GM12878 (cell line): ENCODE measurements around the gene SLC39A13. TPM values are rescaled to one million over a fixed set of nuclear protein-coding genes. Genes with fewer than 3 reads are reported as not detected.

Experiments used
- ATAC-seq: fragments of 200-7000 bp; cut with Tn5 transposase; 3 replicates; pipeline ENCODE4 v1.9.1; 2020; ENCODE audit warnings: mild to moderate bottlenecking, moderate library complexity
- BruUV-seq: library from RNA; stranded (reverse); fragments of 400-500 nt; replicated peaks from 2 replicates; lab custom pipeline; 2021; lab: Mats Ljungman, UMichigan
- CTCF ChIA-PET: fragments of 300-600 bp; sonication (Branson Sonifier 250); formaldehyde crosslinking; extraction: SDS; loops from one replicate; lab custom pipeline; 2021; ENCODE audit warnings: inconsistent platforms; lab: Yijun Ruan, JAX
- POLR2A ChIA-PET: fragments of 350-600 bp; formaldehyde crosslinking; extraction: SDS; loops from one replicate; lab custom pipeline; 2021; ENCODE audit warnings: inconsistent platforms; lab: Charles Lee
- RAD21 ChIA-PET: fragments of 300-600 bp; sonication (Branson Sonifier 250); formaldehyde crosslinking; loops from one replicate; lab custom pipeline; 2023; ENCODE audit warnings: antibody characterized with exemption; ENCODE audit not compliant: unreplicated experiment; lab: Charles Lee
- SMC1A ChIA-PET: fragments of 300-600 bp; sonication (Branson Sonifier 250); formaldehyde crosslinking; loops from one replicate; lab custom pipeline; 2023; ENCODE audit not compliant: unreplicated experiment, uncharacterized antibody; lab: Charles Lee
- DNase-seq: peaks from one replicate; pipeline ENCODE4 v3.0.0-alpha.2; 2011; ENCODE audit warnings: low read depth, low spot score
- FAIRE-seq: peaks from 3 replicates; lab custom pipeline; 2011; peaks lifted over from hg19 to GRCh38; lab: Jason Lieb, UNC
- H2AFZ ChIP-seq: 2 replicates; pipeline ENCODE4 v1.6.0; 2011; ENCODE audit warnings: low read depth, low read length, control low read depth; ENCODE audit not compliant: control insufficient read depth
- H3K27ac ChIP-seq: 2 replicates; pipeline ENCODE4 v1.5.1; 2011; ENCODE audit warnings: control low read depth; ENCODE audit not compliant: control insufficient read depth, insufficient read depth
- H3K27me3 ChIP-seq, 2 experiments: replicated peaks in 1 of 2; 2 replicates each; pipeline versions ENCODE4 v1.6.0 to v1.6.1; 2011; ENCODE audit warnings: low read length in 1 of 2; ENCODE audit not compliant: control insufficient read depth in 2 of 2, insufficient read depth in 2 of 2
- H3K36me3 ChIP-seq, 2 experiments: 2 replicates each; pipeline ENCODE4 v1.5.1; 2011; ENCODE audit warnings: low read length in 1 of 2; ENCODE audit not compliant: control insufficient read depth in 2 of 2, insufficient read depth in 2 of 2
- H3K4me1 ChIP-seq: 2 replicates; pipeline ENCODE4 v1.6.1; 2011; ENCODE audit warnings: mild to moderate bottlenecking, low read length, moderate library complexity, mixed read lengths; ENCODE audit not compliant: control insufficient read depth, insufficient read depth
- H3K4me2 ChIP-seq: 2 replicates; pipeline ENCODE4 v1.6.0; 2011; ENCODE audit warnings: control low read depth; ENCODE audit not compliant: control insufficient read depth, insufficient read depth
- H3K4me3 ChIP-seq: fragments of 200-600 bp; sonication (generic); 2 replicates; pipeline ENCODE4 v1.5.1; 2016
- H3K79me2 ChIP-seq: 2 replicates; pipeline ENCODE4 v1.6.0; 2011; ENCODE audit warnings: low read length; ENCODE audit not compliant: control insufficient read depth, insufficient read depth
- H3K9ac ChIP-seq: 2 replicates; pipeline ENCODE4 v1.8.0; 2011; ENCODE audit warnings: low read length, control low read depth, mixed read lengths; ENCODE audit not compliant: control insufficient read depth, insufficient read depth
- H3K9me3 ChIP-seq: replicated peaks from 3 replicates; pipeline ENCODE4 v1.5.1; 2011; ENCODE audit warnings: mild to moderate bottlenecking, low read length; ENCODE audit not compliant: control insufficient read depth, insufficient read depth
- H4K20me1 ChIP-seq: 2 replicates; pipeline ENCODE4 v1.6.0; 2011; ENCODE audit not compliant: control insufficient read depth, insufficient read depth
- BCL11A ChIP-seq: IDR thresholded peaks from 2 replicates; pipeline ENCODE4 v1.6.1; 2011; ENCODE audit warnings: low read depth, low read length
- CHD1 ChIP-seq: IDR thresholded peaks from 2 replicates; pipeline ENCODE4 v1.6.1; 2012; ENCODE audit warnings: low read depth, low read length, improper control_type of control experiment
- IKZF1 ChIP-seq: fragments of 450-650 bp; conservative IDR thresholded peaks from 2 replicates; pipeline ENCODE4 v1.6.1; 2017; ENCODE audit warnings: antibody characterized with exemption, mild to moderate bottlenecking
- NBN ChIP-seq: fragments of 450-650 bp; IDR thresholded peaks from 2 replicates; pipeline ENCODE4 v1.6.1; 2016
- POLR2A ChIP-seq: IDR thresholded peaks from 2 replicates; pipeline ENCODE4 v1.6.1; 2011; ENCODE audit warnings: low read depth, mild to moderate bottlenecking, low read length
- ZNF24 ChIP-seq: fragments of 450-650 bp; IDR thresholded peaks from 2 replicates; pipeline ENCODE4 v1.6.1; 2017; ENCODE audit warnings: antibody characterized with exemption, mild to moderate bottlenecking
- WGBS: methylation state at CpG from one replicate; pipeline ENCODE4 v1.1.6; 2016; ENCODE audit warnings: low lambda C conversion rate; ENCODE audit not compliant: insufficient replicate concordance, insufficient coverage; ENCODE audit errors: missing lambda C conversion rate; 5-methylcytosine and 5-hydroxymethylcytosine counted together
- in situ Hi-C: fragments of 300-500 bp; cut with MboI; formaldehyde crosslinking; loops from 9 replicates; pipeline ENCODE4 v1.14.3; 2018; ENCODE audit warnings: mixed read lengths
- intact Hi-C: fragments of 100-400 bp; cut with micrococcal nuclease; formaldehyde crosslinking; loops from one replicate; pipeline ENCODE4 v1.14.2; 2022; ENCODE audit not compliant: unreplicated experiment
- polyA plus RNA-seq, 11 experiments: library from polyadenylated mRNA; depleted of rRNA in 4 of 11; unstranded in 6 of 11; stranded (reverse) in 5 of 11; fragments of >200 nt; fragmentation: Nextera tagmentation in 4 of 11; fragmentation: Illumina TruSeq in 1 of 11; extraction: Ambion mirVana in 4 of 11; extraction: Trizol in 1 of 11; gene quantifications; 1 replicate in 1 of 11; 2 replicates in 10 of 11; pipeline versions ENCODE4 v1.2.1 to v1.2.3, GENCODE V29; 2011 to 2016; ENCODE audit warnings: inconsistent platforms in 2 of 11, missing spikeins in 2 of 11, low read depth in 1 of 11
- total RNA-seq, 4 experiments: library from RNA; depleted of rRNA in 3 of 4; stranded (reverse); fragments of >200 nt in 3 of 4; fragmentation: Illumina TruSeq in 1 of 4; extraction: Trizol in 1 of 4; gene quantifications; 2 replicates each; pipeline versions ENCODE4 v1.2.1 to v1.2.3, GENCODE V29; 2013 to 2021
- TF ChIP-seq, protein P1 (sequence below): fragments of 450-650 bp; IDR thresholded peaks from 2 replicates; pipeline ENCODE4 v1.6.1; 2016; ENCODE audit warnings: mild to moderate bottlenecking, moderate library complexity, borderline replicate concordance
- TF ChIP-seq, protein P2 (sequence below): IDR thresholded peaks from 2 replicates; pipeline ENCODE4 v1.6.1; 2012; ENCODE audit warnings: improper control_type of control experiment, low read depth, low read length; ENCODE audit not compliant: insufficient replicate concordance

The SLC39A13 gene
- total and polyA plus RNA-seq, 10 of the 15 experiments (the other 5 are each of a cell fraction or from before 2014, with no cell fraction given), result 0.23 to 19.8 (median 6.3) TPM

DNA sequence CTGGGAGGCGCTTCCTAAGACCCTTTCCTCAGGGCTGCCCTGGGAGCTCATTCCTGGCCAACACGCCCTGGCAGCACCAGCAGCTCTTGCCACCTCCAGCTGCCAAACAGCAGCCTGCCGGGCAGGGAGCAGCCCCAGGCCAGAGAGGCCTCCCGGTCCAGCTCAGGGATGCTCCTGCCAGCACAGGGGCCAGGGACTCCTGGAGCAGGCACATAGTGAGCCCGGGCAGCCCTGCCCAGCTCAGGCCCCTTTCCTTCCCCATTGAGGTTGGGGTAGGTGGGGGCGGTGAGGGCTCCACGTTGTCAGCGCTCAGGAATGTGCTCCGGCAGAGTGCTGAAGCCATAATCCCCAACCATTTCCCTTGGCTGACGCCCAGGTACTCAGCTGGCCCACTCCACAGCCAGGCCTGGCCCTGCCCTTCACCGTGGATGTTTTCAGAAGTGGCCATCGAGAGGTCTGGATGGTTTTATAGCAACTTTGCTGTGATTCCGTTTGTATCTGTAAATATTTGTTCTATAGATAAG lies 7.6 kb downstream of the SLC39A13 start:
- no peak overlapping the region for H2AFZ ChIP-seq
- peaks cover 4 to 21% of the 10 kb centered on the region in 2 experiments; a peak in 3 of 4 replicates for H3K36me3 ChIP-seq
- FAIRE-seq (no peak), DNase-seq (no peak)
- H3K9me3 ChIP-seq, result no peaks in the 10 kb centered on the region
- CTCF ChIA-PET, result interaction anchor here (0.8 kb wide), 1 partner anchor 42 kb away, joined by 5 read pairs; no protein-coding TSS in a partner anchor
- TF ChIP-seq, protein P1, sequence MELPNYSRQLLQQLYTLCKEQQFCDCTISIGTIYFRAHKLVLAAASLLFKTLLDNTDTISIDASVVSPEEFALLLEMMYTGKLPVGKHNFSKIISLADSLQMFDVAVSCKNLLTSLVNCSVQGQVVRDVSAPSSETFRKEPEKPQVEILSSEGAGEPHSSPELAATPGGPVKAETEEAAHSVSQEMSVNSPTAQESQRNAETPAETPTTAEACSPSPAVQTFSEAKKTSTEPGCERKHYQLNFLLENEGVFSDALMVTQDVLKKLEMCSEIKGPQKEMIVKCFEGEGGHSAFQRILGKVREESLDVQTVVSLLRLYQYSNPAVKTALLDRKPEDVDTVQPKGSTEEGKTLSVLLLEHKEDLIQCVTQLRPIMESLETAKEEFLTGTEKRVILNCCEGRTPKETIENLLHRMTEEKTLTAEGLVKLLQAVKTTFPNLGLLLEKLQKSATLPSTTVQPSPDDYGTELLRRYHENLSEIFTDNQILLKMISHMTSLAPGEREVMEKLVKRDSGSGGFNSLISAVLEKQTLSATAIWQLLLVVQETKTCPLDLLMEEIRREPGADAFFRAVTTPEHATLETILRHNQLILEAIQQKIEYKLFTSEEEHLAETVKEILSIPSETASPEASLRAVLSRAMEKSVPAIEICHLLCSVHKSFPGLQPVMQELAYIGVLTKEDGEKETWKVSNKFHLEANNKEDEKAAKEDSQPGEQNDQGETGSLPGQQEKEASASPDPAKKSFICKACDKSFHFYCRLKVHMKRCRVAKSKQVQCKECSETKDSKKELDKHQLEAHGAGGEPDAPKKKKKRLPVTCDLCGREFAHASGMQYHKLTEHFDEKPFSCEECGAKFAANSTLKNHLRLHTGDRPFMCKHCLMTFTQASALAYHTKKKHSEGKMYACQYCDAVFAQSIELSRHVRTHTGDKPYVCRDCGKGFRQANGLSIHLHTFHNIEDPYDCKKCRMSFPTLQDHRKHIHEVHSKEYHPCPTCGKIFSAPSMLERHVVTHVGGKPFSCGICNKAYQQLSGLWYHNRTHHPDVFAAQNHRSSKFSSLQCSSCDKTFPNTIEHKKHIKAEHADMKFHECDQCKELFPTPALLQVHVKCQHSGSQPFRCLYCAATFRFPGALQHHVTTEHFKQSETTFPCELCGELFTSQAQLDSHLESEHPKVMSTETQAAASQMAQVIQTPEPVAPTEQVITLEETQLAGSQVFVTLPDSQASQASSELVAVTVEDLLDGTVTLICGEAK, result no peak
- TF ChIP-seq, protein P2, sequence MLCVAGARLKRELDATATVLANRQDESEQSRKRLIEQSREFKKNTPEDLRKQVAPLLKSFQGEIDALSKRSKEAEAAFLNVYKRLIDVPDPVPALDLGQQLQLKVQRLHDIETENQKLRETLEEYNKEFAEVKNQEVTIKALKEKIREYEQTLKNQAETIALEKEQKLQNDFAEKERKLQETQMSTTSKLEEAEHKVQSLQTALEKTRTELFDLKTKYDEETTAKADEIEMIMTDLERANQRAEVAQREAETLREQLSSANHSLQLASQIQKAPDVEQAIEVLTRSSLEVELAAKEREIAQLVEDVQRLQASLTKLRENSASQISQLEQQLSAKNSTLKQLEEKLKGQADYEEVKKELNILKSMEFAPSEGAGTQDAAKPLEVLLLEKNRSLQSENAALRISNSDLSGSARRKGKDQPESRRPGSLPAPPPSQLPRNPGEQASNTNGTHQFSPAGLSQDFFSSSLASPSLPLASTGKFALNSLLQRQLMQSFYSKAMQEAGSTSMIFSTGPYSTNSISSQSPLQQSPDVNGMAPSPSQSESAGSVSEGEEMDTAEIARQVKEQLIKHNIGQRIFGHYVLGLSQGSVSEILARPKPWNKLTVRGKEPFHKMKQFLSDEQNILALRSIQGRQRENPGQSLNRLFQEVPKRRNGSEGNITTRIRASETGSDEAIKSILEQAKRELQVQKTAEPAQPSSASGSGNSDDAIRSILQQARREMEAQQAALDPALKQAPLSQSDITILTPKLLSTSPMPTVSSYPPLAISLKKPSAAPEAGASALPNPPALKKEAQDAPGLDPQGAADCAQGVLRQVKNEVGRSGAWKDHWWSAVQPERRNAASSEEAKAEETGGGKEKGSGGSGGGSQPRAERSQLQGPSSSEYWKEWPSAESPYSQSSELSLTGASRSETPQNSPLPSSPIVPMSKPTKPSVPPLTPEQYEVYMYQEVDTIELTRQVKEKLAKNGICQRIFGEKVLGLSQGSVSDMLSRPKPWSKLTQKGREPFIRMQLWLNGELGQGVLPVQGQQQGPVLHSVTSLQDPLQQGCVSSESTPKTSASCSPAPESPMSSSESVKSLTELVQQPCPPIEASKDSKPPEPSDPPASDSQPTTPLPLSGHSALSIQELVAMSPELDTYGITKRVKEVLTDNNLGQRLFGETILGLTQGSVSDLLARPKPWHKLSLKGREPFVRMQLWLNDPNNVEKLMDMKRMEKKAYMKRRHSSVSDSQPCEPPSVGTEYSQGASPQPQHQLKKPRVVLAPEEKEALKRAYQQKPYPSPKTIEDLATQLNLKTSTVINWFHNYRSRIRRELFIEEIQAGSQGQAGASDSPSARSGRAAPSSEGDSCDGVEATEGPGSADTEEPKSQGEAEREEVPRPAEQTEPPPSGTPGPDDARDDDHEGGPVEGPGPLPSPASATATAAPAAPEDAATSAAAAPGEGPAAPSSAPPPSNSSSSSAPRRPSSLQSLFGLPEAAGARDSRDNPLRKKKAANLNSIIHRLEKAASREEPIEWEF, result no peak
- no peak for TF ChIP-seq IKZF1
- TF ChIP-seq POLR2A, result peak; percentile 56; the same call in 1 of the 2 replicates
- no peak for TF ChIP-seq NBN
- TF ChIP-seq ZNF24, result no peak
- TF ChIP-seq CHD1, result no peak
- no peak for TF ChIP-seq BCL11A
- TF ChIP-seq, all 136 proteins: peak for 1
- intact Hi-C loops, result no loop called here
- no peaks in the 10 kb centered on the region for H3K79me2 ChIP-seq
- H3K4me2 ChIP-seq, result no peak overlapping the region
- in situ Hi-C loops, result no loop called here
- no peak overlapping the region for H3K27ac ChIP-seq
- RAD21 ChIA-PET, result interaction anchor here (0.7 kb wide), 1 partner anchor 36 kb away, joined by 3 read pairs; no protein-coding TSS in a partner anchor
- H3K4me3 ChIP-seq, result no peak overlapping the region
- POLR2A ChIA-PET, result interaction anchor here (0.5 kb wide), 1 partner anchor 232 kb away, joined by 4 read pairs; no protein-coding TSS in a partner anchor
- ATAC-seq, result no peak
- H3K27me3 ChIP-seq, result no peaks in the 10 kb centered on the region
- H4K20me1 ChIP-seq, result no peaks in the 10 kb centered on the region
- 77% methylated on average over 11 of the region's 13 CpGs for WGBS
- H3K4me1 ChIP-seq, result no peaks in the 10 kb centered on the region
- no peak overlapping the region for H3K9ac ChIP-seq
- no TSS peak for BruUV-seq
- SMC1A ChIA-PET, result no interaction called here
